PC-3 (cell line): ENCODE measurements around the gene SYNGR3.

Experiments
- CTCF ChIP-seq: fragments of 300-600 bp; sonication (generic); conservative IDR thresholded peaks from 2 replicates; pipeline ENCODE4 v1.5.1; 2017; ENCODE audit warnings: antibody characterized with exemption, low read depth, mild to moderate bottlenecking, low read length
- EZH2 ChIP-seq: fragments of 300-600 bp; sonication (generic); IDR thresholded peaks from one replicate; pipeline ENCODE4 v1.6.1; 2017; ENCODE audit warnings: antibody characterized with exemption, mild to moderate bottlenecking, low read length; ENCODE audit not compliant: unreplicated experiment
- EZH2phosphoT487 ChIP-seq: fragments of 300-600 bp; sonication (generic); IDR thresholded peaks from 2 replicates; pipeline ENCODE4 v1.6.1; 2018; ENCODE audit warnings: mild to moderate bottlenecking, antibody characterized with exemption, low read length, borderline replicate concordance

GRCh38 chr16:2007081-2007836 lies 17.5 kb downstream of the SYNGR3 start:
- TF ChIP-seq CTCF (no peak), EZH2 (no peak), EZH2phosphoT487 (no peak)
